K562 (cell line): Measurements from ENCODE around the gene MRPS18B. TPM values are rescaled to one million over a fixed set of nuclear protein-coding genes. Genes with fewer than 3 reads are reported as not detected.
A peak's percentile ranks its signal among the peaks of the same experiment; 100 is the strongest.

Experiments
- ARID1B ChIP-seq: fragments of 450-650 bp; IDR thresholded peaks from 2 replicates; pipeline ENCODE4 v1.6.1; 2016; ENCODE audit warnings: antibody characterized with exemption, mild to moderate bottlenecking, inconsistent platforms
- ARID4B ChIP-seq: sonication (generic); formaldehyde crosslinking; IDR thresholded peaks from 2 replicates; pipeline ENCODE4 v1.8.0; 2022; ENCODE audit warnings: mild to moderate bottlenecking, missing genetic modification reagents
- CCAR2 ChIP-seq: fragments of 200-400 bp; formaldehyde crosslinking; IDR thresholded peaks from 2 replicates; pipeline ENCODE4 v1.6.1; 2017; ENCODE audit warnings: mild to moderate bottlenecking, low read depth, low read length
- CEBPG ChIP-seq, 3 experiments: fragments of 200-800 bp in 1 of 3; sonication (Bioruptor generic) in 1 of 3; sonication (generic) in 1 of 3; formaldehyde crosslinking in 1 of 3; IDR thresholded peaks in 2 of 3; conservative IDR thresholded peaks in 1 of 3; 2 replicates each; pipeline versions ENCODE4 v1.6.1 to v1.8.0; 2016 to 2022; ENCODE audit warnings: missing compliant biosample characterization in 2 of 3, missing genetic modification characterization in 2 of 3, mild to moderate bottlenecking in 1 of 3, missing genetic modification reagents in 1 of 3
- ETV6 ChIP-seq, 3 experiments: fragments of 150-350 bp in 1 of 3; sonication (generic) in 1 of 3; formaldehyde crosslinking in 1 of 3; IDR thresholded peaks; 2 replicates each; pipeline versions ENCODE4 v1.6.1 to v1.8.0; 2014 to 2022; ENCODE audit warnings: borderline replicate concordance in 2 of 3, low read depth in 2 of 3, antibody characterized with exemption in 1 of 3, low read length in 1 of 3, mild to moderate bottlenecking in 1 of 3, missing genetic modification reagents in 1 of 3
- HCFC1 ChIP-seq: IDR thresholded peaks from 2 replicates; pipeline ENCODE4 v1.6.1; 2012; ENCODE audit warnings: low read depth, low read length, improper control_type of control experiment
- JUN ChIP-seq, 2 experiments: sonication (generic) in 1 of 2; formaldehyde crosslinking in 1 of 2; IDR thresholded peaks; 2 replicates each; pipeline versions ENCODE4 v1.6.1 to v1.8.0; 2012 to 2022; ENCODE audit warnings: borderline replicate concordance in 2 of 2, mild to moderate bottlenecking in 2 of 2, improper control_type of control experiment in 1 of 2, low read depth in 1 of 2, low read length in 1 of 2, missing genetic modification reagents in 1 of 2
- KDM4B ChIP-seq, 2 experiments: fragments of 450-650 bp in 1 of 2; sonication (generic) in 1 of 2; IDR thresholded peaks; 2 replicates each; pipeline ENCODE4 v1.6.1; 2016 to 2017; ENCODE audit warnings: borderline replicate concordance in 2 of 2, antibody characterized with exemption in 1 of 2, low read depth in 1 of 2, mild to moderate bottlenecking in 1 of 2
- NBN ChIP-seq: fragments of 450-650 bp; IDR thresholded peaks from 2 replicates; pipeline ENCODE4 v1.6.1; 2016; ENCODE audit warnings: low read depth, mild to moderate bottlenecking
- PATZ1 ChIP-seq: fragments of 250-450 bp; sonication (Bioruptor Pico); IDR thresholded peaks from 2 replicates; pipeline ENCODE4 v1.5.0; 2020; ENCODE audit warnings: mild to moderate bottlenecking, borderline replicate concordance
- POU5F1 ChIP-seq: fragments of 150-350 bp; IDR thresholded peaks from 2 replicates; pipeline ENCODE4 v1.6.1; 2014; ENCODE audit warnings: borderline replicate concordance, low read length, low read depth, mild to moderate bottlenecking; ENCODE audit not compliant: partially characterized antibody
- ZNF232 ChIP-seq: sonication (generic); formaldehyde crosslinking; IDR thresholded peaks from 2 replicates; pipeline ENCODE4 v1.8.0; 2022; ENCODE audit warnings: mild to moderate bottlenecking, missing genetic modification reagents
- ZNF274 ChIP-seq: IDR thresholded peaks from 2 replicates; pipeline ENCODE4 v1.6.1; 2011; ENCODE audit warnings: low read depth, mild to moderate bottlenecking, low read length, moderate library complexity, borderline replicate concordance
- ZNF398 ChIP-seq: fragments of 250-450 bp; sonication (Bioruptor Pico); IDR thresholded peaks from 2 replicates; pipeline ENCODE4 v1.8.0; 2021; ENCODE audit warnings: moderate library complexity, mild to moderate bottlenecking, inconsistent platforms
- ZNF644 ChIP-seq: fragments of 200-800 bp; sonication (Bioruptor generic); IDR thresholded peaks from 2 replicates; pipeline ENCODE4 v1.6.1; 2016; ENCODE audit warnings: low read depth, missing genetic modification characterization, missing compliant biosample characterization
- ZNF830 ChIP-seq: fragments of 250-450 bp; sonication (Bioruptor Pico); IDR thresholded peaks from 2 replicates; pipeline ENCODE4 v1.5.0; 2021; ENCODE audit warnings: mild to moderate bottlenecking
- polyA plus RNA-seq, 8 experiments: library from polyadenylated mRNA; depleted of rRNA in 4 of 8; stranded (reverse) in 5 of 8; unstranded in 3 of 8; fragments of >200 nt; fragmentation: Nextera tagmentation in 2 of 8; fragmentation: Illumina TruSeq in 1 of 8; extraction: Ambion mirVana in 2 of 8; extraction: Trizol in 1 of 8; gene quantifications; 2 replicates each; pipeline versions ENCODE4 v1.2.1 to v1.2.3, GENCODE V29; 2011 to 2014; ENCODE audit warnings: inconsistent platforms in 1 of 8, missing spikeins in 1 of 8
- total RNA-seq, 7 experiments: library from RNA; depleted of rRNA in 6 of 7; stranded (reverse); fragments of >200 nt in 6 of 7; fragmentation: Illumina TruSeq in 2 of 7; extraction: Trizol in 2 of 7; gene quantifications; 2 replicates each; pipeline versions ENCODE4 v1.2.1 to v1.2.3, GENCODE V29; 2011 to 2021; ENCODE audit warnings: low replicate concordance in 1 of 7

MRPS18B gene
- total and polyA plus RNA-seq, 9 of the 15 experiments (the other 6 are each of a cell fraction or from before 2014, with no cell fraction given): 132 to 383 (median 178) TPM

- peak; percentile 19; the same call in 1 of the 2 replicates for TF ChIP-seq ARID4B (CRISPR knock-in tag)
- TF ChIP-seq NBN: peak; percentile 3
- TF ChIP-seq ZNF830: peak; percentile 83; the same call in 1 of the 2 replicates
- TF ChIP-seq CCAR2: no peak
- no peak for TF ChIP-seq POU5F1
- no peak for TF ChIP-seq ZNF398 (CRISPR knock-in tag)
- TF ChIP-seq JUN (IDR thresholded peaks at IDR 0.05; ENCODE audit: borderline replicate concordance, low read depth, low read length): no peak
- no peak for TF ChIP-seq JUN (CRISPR knock-in tag; IDR thresholded peaks at IDR 0.05; ENCODE audit: borderline replicate concordance)
- no peak for TF ChIP-seq CEBPG (CRISPR knock-in tag; IDR thresholded peaks at IDR 0.05)
- no peak; a peak in 1 of 4 replicates for TF ChIP-seq CEBPG (tag; conservative IDR thresholded peaks at IDR 0.05 in 1 of 2, IDR thresholded peaks at IDR 0.05 in 1 of 2)
- no peak for TF ChIP-seq KDM4B (IDR thresholded peaks at IDR 0.05; ENCODE audit: borderline replicate concordance in 2 of 2, low read depth in 1 of 2)
- peak; percentile 87 for TF ChIP-seq ZNF644 (tag)
- no peak for TF ChIP-seq ETV6 (IDR thresholded peaks at IDR 0.05; ENCODE audit: borderline replicate concordance in 1 of 2, low read depth in 2 of 2, low read length in 1 of 2)
- no peak for TF ChIP-seq ETV6 (CRISPR knock-in tag; IDR thresholded peaks at IDR 0.05; ENCODE audit: borderline replicate concordance)
- TF ChIP-seq ZNF232 (CRISPR knock-in tag): no peak
- TF ChIP-seq ZNF274: no peak
- TF ChIP-seq PATZ1: peak; percentile 67
- no peak for TF ChIP-seq HCFC1
- no peak; the same call in 1 of the 2 replicates for TF ChIP-seq ARID1B
These were observed 2.3 kb upstream of the MRPS18B start (continued) for GRCh38 chr6:30615219-30615957.
